ENCODE measurements around the gene RASD1.
A peak's percentile ranks its signal among the peaks of the same experiment; 100 is the strongest.
"Not testable (repeated sequence)": the region's sequence is repeated elsewhere in the genome, so short reads cannot be mapped to it uniquely, and the experiment has no call there.

RASD1 gene

DNA sequence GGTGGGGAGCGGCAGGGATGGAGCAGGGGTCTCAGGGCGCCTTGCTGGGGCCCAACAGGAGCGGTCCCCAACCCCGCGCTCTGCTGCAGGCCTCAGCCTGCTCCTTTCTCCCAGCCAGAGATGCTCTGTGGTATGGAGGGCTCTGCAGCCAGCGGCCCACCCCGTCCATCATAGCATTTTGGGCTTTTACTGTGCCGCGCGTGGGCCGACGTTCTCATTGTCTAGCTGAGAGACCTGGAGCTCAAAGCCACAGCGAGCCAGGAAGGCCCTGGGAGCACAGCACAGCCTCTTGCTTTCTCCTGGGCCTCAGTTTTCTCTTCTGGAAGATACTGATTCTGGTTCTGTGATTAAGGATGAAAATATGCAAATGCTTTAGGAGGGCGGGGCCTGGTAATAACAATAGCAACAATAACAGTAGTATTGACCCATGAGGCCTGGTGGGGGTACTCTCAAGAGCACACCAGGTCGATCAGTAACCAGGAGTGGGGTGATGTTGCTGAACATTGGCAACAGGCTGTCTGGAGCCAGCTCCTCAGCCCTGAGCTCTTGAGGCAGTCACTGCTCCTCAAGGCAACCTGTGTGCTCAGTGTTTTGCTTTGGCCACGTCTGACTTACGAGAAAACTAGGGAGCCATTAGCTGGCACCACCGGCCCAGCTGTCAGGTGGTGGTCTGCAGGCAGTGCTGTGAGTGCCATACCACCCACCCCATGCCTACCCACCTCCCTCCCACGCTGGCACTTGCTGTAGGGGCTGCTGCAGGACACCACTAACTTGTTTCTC, 1.1 kb upstream of the RASD1 start:
- no peak for DNase-seq (ENCODE audit: low read depth, low spot score)

DNA sequence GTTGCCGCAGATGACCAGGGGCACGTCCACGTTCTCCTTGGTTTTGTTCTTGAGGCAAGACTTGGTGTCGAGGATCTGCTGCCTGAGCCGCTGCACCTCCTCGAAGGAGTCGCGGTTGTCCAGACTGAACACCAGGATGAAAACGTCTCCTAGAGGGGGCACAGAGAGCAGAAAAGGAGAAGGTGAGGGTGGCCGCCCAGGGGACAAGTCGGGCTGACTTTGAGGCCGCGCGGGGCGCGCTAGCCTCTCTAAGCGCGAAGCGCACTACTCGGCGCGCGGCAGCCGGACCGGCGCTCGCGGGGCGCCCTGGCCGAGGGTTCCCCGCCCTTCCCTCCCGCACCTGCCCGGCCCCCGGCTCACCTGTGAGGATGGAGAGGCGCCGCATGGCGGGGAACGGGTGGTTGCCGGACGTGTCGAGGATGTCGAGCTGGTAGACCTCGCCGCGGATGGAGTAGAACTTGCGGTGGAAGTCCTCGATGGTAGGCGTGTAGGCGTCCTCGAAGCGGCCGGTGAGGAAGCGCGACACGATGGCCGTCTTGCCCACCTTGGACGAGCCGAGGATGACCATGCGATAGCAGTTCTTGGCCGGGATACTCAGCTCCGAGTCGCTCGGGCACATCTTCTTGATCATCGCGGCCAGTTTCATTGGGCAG, 533 bp downstream of the RASD1 start:
- DNase-seq (ENCODE audit: low read depth, low spot score), result no peak

DNA sequence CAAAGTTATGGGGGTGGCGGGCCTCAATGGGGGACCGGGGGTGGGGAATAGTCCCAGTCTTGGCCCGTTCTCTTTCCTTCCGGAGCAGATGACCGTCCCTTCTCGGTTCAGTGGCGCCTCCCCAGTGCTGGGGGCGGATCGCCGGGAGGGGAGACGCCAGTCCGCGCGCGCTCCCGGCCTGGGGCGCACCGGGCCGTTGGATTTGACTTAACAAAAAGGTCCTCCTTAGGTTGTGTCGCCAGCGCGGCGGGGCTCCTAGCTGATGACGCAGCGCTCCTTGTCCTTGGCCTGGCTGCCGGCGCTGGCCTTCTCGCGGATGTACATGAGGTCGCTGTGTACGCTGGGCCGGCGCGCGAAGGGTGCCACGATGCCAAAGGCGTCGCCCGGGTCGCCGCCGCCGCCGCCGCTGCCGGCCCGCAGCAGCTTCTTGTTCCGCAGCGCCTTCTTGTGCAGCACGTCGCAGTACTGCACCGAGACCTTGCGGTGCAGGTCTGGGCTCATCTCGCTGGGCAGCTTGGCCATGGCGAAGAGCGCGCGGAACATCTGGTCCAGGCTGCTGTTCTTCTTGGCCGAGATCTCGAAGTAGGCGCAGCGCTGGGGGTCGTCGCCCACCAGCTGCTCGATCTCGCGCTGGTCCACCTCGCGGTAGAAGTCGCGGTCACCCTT, 1.2 kb downstream of the RASD1 start:
- no peak for DNase-seq (ENCODE audit: low read depth, low spot score)

DNA sequence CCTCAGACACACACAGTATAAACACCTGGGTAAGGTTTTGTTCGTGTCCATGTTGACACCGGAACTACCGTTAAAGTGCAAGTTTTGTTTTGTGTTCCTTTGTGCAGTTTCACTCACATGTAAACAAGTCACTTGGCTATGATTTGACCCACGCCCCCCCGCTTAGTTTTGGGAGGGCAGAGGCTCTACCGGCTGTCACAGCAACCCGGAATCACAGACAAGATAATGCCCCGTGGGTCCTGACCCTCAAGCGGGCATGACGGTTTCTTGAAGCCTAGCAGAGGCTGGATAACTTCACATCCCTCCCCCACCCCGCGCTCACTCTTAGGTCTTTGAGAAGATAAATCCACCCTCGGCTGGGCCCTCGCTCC, 1.7 kb downstream of the RASD1 start:
- no peak for DNase-seq (ENCODE audit: low read depth, low spot score)

DNA sequence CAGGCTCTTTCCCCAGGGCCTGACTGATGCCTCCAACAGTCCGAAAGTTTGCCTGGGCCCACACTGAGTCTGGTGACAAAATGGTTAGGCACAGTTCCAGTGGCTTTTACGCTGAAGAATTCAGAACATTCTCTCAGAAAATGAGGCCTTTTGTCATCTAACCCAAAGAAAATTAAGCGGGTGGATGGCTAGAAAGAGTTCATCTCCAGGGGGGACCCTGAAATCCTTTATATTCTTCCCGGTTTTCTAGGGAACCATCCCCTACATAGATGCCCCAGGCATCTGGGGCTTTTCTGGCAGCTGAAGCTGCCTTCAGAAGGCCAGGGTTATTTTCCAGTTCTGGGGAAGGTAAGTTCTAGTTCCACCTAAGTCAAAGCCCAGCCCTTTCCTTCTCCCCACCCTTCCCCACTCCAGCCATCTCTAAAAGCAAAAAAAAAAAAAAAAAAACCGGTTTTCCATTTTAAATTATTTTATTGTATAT, 2.2 kb downstream of the RASD1 start:
- no peak for DNase-seq (ENCODE audit: low read depth, low spot score)

DNA sequence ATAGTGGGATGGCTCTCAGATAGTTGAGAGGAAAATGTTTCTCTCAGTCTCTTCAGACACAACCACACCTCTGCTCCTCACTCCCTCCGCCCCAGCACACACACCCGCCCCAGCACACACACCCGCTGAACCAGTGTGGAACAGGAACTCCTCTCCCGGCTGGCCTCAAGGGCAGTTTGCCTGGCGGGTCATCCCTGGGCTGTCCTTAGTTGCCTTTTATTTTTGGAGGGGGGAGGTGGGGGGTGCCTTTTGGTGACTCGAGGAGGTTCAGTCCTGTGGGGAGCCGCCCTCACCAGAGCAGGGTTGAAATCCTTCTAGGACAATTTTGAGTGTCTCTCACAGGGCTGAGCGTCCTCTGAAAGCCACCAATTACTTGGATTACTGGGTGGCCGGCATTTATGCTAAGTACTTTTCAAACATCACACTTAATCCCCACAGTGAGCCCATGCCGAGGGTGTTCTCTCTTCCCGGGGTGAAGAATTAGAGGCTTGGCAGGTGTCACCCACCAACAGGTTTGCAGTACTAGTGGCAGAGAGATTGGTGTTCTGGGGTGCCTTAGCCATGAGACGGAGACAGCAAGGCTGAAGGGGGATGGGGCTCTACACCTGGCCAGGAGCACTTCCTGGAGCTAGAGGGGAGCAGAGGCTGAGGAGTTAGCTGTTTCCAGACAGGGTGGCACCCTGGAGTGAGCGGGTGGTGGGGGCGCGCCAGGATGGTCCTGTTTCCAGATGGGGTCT, 2.8 kb downstream of the RASD1 start:
- DNase-seq (ENCODE audit: low read depth, low spot score), result no peak

DNA sequence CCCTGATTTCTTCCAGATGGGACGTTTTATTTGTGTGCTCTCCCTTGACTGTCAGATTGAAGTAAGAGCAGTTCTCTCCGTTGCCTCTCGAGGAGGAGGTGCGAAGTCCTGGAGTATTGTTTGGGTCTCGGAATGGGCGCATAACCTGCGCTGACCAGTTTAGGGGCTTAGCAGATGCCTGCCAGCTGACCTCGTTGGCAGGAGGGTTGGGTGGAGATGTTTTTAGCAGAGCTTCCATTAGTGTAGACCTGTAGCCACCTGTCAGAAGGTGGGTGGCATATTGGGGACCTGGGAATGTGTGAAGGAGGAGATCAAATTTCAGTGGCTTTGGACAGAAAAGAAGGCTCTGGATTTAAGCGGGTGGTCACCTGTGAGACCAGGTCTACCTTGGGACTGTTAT, 3.6 kb downstream of the RASD1 start:
- no peak for DNase-seq (ENCODE audit: low read depth, low spot score)

DNA sequence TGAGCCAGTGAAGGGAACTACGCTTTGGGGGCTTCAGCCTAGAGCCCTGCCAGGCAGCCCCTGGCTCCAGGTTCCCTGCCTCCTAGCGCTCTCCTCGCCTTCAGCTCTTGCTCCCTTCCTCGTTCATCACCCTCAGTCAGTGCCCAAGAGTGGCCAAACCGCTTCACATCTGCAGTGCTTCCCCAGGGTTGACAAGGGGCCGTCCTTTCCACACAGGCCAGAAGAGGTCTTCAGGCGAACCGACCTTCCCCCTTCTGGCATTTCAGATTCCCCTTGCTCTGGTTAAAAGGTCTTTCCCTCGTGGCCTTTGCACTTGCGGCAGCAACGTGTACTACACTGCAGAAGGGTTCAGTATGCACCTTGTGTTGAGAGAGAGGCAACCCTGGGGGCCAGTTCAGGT, 4.1 kb downstream of the RASD1 start:
- no peak for DNase-seq (ENCODE audit: low read depth, low spot score)

DNA sequence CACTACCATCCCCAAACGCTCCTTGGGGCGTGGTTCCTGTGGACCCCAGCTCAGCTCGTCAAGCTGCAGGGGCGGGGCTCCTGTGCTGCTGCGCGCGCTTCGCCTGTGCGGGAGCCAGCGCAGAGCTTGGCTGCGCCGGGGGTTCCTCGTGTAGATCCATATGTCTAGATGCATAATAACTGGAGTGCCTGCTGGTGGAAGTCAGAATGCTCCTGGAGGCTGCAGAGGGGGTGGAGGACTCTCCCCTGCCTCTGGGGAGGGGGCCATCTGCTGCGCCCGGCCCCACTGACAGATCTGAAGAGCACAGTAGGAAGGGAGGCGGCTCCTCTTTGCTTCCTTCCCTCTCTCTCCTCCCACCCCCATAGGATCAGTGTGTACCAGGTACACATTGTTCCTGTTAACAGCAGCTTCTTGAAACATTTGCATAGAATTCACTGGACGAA, 4.6 kb downstream of the RASD1 start:
- DNase-seq (ENCODE audit: low read depth, low spot score), result no peak

DNA sequence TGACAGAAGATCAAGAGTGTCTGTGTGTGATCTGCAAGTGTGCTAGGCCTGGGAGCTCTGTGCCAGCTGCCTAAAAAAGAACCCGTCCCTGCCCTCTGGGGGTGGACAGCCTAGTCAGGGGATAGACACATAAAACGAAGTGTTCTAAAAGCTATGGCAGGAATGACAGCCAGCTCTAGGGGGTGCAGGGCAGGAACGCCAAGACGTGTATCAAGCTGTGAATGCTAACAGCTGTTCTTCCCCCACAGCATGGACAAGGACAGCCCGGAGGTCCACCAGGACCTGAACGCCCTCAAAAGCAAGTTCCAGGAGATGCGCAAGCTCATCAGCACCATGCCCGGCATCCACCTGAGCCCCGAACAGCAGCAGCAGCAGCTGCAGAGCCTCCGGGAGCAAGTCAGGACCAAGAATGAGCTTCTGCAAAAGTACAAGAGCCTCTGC, 5.1 kb downstream of the RASD1 start:
- no peak for DNase-seq (ENCODE audit: low read depth, low spot score)

DNA sequence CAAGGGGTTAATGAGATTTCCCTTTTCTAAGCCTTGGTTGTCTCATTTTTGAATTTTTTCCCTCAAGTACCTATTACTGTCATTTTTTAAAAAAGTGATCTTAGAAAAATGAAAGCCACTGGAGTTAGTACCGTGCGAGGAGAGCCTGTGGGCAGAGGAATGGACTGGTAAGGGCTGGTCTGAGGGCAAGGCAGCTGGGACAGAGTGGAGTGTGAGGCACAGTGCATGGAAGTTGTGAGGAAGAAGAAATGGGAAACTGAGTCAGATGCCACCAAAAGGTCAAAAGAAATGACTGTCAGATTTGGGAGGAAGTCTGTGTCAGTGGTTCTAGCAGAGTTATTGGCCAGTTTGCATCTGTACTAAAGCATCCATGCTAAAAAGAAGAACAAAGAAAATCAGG, 8.2 kb downstream of the RASD1 start:
- DNase-seq (ENCODE audit: low read depth, low spot score), result no peak

DNA sequence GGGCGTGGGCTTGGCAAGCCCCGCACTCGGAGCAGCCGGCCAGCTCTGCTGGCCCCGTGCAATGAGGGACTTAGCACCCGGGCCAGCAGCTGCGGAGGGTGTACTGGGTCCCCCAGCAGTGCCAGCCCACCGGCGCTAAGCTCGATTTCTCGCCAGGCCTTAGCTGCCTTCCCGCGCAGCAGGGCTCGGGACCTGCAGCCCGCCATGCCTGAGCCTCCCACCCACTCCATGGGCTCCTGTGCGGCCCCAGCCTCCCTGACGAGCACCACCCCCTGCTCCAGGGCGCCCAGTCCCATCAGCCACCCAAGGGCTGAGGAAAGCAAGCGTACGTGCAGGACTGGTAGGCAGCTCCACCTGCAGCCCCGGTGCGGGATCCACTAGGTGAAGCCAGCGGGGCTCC, 9.8 kb downstream of the RASD1 start:
- not testable (repeated sequence) for DNase-seq (ENCODE audit: low read depth, low spot score)

DNA sequence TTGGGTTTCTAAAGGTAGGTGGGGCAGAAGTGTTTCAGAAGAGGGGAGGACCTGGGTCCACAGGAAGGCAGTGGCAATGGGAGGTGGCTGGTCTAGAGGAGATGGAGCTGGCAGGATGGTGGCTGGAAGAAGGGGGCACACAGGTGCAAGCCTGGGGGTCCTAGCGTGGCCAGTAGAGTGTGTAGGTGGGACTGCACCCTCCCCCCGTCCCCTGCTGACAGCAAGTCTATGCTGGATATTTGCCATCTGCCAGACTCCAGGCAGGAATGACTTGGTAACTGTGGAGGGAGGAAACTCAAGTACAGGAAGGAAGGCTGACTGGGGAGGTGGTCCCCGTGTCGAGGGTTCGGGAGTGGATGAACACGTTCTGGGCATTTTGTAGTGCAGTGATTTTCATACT, 10.8 kb downstream of the RASD1 start:
- DNase-seq (ENCODE audit: low read depth, low spot score), result no peak

DNA sequence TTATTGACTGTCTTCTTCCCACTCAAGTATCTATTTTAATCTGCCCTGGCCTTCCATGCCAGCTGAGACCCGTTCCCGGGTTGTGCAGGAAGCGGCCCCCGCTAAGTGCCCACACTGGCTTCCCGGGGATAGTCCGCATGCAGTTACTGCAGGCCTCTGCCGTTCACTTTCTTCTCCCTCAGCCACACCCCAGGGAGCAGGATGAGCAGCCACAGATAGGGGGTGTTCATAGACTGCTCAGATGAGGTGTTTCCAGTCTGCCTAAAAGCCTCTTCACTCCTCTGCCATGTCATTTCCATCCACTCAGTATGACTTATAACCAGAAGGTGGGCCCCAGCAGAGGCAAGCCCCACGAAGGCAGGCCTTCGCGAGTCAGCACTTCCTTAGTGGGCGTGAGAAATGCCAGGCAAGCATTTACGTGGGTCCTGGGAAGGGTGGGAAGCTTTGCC, 11.7 kb downstream of the RASD1 start:
- no peak for DNase-seq (ENCODE audit: low read depth, low spot score)

DNA sequence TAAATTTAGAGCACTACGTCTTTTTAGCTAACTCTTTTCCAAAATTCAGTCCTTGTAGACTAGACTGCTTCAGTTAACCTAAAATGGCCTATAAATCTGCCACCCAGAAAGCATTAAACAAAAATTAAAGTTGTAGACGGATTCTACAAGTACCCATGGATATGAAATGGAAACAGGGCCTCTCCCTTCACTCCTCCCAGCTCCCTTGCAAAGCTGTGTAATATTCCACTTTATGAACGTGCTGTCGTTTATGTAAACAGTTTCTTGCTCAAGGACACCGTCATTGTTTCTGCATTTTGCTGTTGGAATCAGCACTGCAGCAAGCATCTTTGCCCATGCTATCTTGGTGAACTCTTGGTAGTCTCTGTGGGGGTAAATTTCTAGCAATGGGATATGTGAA, 14.3 kb downstream of the RASD1 start:
- no peak for DNase-seq (ENCODE audit: low read depth, low spot score)

DNA sequence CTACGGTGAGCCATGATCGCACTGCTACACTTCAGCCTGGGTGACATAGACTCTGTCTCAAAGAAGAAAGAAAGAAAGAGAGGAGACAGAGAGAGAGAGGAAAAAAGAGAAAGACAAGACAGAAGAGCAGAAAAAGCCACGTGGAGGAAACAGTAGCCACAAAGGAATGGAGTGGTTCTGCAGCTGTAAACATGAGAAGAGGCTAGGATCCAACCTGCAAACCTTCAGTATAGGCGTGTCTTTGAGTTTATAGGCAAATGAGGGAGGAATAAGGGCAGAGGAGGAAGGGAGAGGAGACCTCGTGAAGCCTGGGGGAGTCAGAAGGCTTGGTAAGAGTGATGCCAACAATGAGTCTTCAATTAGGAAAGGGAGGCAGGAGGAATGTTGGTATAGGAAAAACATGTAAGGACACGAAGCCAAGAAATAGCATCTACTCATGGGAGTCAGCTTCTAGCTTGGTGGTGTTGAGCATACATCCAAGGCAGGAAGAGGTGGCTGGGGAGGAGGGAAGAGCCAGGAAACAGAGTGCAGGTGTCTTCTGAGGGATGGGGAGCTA, 15.5 kb downstream of the RASD1 start:
- DNase-seq (ENCODE audit: low read depth, low spot score), result no peak

DNA sequence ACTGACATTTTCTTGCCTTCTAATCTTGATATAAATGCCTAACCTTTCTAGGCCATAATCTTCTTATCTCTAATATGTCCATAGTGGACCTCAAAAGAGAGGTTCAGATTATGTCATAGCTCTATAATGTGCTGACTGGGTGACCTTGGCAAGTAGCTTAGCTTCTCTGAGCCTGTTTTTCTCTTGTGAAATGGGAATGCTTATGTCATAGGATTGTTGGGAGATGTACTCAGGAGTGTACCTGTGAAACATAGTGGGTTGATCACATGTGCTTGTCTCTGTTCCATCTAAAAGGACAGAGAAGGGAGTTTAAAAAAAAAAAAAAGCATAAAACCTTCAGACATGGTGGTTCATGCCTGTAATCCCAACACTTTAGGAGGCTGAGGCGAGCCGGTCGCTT, 17.0 kb downstream of the RASD1 start:
- DNase-seq (ENCODE audit: low read depth, low spot score), result no peak

DNA sequence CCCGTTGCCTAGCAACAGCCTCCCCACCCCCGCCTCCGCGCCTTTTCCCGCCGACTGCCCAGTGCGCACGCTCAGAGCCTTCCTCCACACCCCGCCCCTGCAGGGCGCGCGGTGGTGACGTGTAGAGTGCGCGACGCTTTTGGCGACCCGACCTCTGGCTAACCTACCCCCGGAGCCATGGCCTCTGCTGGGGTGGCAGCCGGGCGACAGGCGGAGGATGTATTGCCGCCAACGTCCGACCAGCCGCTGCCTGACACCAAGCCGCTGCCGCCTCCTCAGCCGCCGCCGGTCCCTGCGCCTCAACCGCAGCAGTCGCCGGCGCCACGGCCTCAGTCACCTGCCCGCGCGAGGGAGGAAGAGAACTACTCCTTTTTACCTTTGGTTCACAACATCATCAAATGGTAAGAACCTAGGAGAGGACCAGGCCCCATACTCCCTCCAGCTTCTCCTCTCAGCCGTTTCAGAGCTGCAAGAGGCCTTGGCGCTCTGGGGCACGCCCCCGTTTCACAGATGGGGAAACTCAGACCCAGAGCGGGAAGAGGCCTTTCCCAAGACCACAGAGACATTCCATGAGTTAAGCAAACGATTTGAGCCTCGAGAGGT, 19.2 kb downstream of the RASD1 start, which contains the start of gene MED9:
Gene MED9, plus strand, starts transcription at position 136 of the 603 bp plus-strand sequence. Its CDS starts 42 bp downstream, at position 178.
- peak; percentile 67 for DNase-seq (ENCODE audit: low read depth, low spot score)

DNA sequence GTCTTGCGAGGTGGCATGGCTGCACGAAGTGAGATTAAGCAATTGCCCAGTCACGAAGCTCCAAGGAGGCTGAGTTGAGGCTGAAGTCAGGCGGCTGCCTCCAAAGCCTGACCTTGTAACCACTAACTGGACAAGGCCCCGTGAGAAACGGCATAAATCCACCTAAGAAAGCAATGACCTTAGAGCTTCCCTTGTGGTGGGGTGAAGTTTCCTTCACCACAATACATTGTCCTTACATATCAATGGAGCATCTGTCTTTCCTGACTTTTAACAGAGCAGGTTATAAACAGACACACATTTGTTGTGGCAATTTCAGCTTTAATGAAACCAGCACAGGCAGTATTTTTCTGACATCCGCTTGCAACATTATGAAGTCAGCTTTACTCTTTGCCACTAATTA, 21.9 kb downstream of the RASD1 start:
- no peak for DNase-seq (ENCODE audit: low read depth, low spot score)

DNA sequence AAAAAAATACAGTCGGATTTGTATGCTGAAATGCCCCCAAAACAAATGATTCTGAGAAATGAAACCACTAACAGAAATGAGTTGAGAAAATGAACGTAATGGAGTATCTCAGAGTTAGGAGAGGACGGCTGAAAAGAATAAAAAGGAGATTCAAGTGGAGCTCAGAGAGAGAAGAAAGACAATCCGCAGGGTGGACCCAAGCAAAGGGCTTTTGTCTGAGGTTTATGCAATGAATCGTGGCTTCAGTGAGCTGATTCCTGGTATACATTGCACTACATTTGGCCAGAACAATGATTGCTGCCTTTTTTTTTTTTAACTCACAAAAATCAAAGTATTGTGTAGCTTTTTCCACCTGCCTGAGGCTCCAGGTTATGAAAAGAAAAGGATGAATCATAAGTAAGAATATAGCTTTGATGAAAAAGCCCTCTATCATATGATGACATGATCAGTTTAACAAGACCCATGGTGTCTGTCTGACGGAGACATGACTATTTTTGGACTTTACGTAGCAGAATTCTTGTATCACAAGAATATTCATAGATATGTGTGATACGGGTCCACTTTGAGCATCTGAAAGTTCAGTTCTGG, 23.8 kb downstream of the RASD1 start:
- no peak for DNase-seq (ENCODE audit: low read depth, low spot score)

DNA sequence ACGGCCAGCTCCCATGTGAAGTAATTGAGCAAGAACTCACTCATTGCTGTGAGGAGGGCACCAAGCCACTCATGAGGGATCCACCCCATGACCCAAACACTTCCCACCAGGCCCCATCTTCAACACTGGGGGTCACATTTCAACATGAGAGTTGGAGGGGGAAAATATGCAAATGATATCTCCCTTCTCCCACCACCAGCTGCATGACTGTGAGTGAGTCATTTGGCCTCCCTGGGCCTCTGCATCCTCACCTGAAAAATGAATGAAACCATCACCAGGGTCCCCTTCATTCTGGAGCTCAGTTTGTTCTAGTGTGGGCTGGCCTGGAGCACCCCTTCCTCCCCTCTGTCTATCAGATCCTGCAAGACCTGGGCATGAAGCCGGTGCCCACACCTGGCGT, 26.2 kb downstream of the RASD1 start:
- DNase-seq (ENCODE audit: low read depth, low spot score), result no peak

All from smooth muscle cell of the brain vasculature (primary cell).